ENCODE results near the gene ARHGAP18. TPM values are rescaled to one million over a fixed set of nuclear protein-coding genes. Genes with fewer than 3 reads are reported as not detected.

The ARHGAP18 gene
- total RNA-seq, 1 donor, result 65.8 TPM

- TF ChIP-seq CTCF (IDR thresholded peaks at IDR 0.05; ENCODE audit: insufficient read depth, low read length), result no peak
- no peak for DNase-seq (ENCODE audit: low read depth)
Observed at GRCh38 chr6:129648819-129649491, 61.0 kb downstream of the ARHGAP18 start.

GRCh38 chr6:129647044-129647443 is 62.9 kb downstream of the ARHGAP18 start:
- TF ChIP-seq CTCF (IDR thresholded peaks at IDR 0.05; ENCODE audit: insufficient read depth, low read length), result no peak
- DNase-seq (ENCODE audit: low read depth), result no peak
- H3K4me3 ChIP-seq (ENCODE audit: low read depth, low read length), result no peak overlapping the region

More at GRCh38 chr6:129648819-129649491, 61.0 kb downstream of the ARHGAP18 start:
- no peak overlapping the region for H3K4me3 ChIP-seq (ENCODE audit: low read depth, low read length)

- H3K4me3 ChIP-seq (ENCODE audit: low read depth, low read length), result no peak overlapping the region
- TF ChIP-seq CTCF (IDR thresholded peaks at IDR 0.05; ENCODE audit: insufficient read depth, low read length), result no peak
- DNase-seq (ENCODE audit: low read depth), result peak; percentile 73
Observed at GRCh38 chr6:129646642-129647041, 63.3 kb downstream of the ARHGAP18 start.

DNA sequence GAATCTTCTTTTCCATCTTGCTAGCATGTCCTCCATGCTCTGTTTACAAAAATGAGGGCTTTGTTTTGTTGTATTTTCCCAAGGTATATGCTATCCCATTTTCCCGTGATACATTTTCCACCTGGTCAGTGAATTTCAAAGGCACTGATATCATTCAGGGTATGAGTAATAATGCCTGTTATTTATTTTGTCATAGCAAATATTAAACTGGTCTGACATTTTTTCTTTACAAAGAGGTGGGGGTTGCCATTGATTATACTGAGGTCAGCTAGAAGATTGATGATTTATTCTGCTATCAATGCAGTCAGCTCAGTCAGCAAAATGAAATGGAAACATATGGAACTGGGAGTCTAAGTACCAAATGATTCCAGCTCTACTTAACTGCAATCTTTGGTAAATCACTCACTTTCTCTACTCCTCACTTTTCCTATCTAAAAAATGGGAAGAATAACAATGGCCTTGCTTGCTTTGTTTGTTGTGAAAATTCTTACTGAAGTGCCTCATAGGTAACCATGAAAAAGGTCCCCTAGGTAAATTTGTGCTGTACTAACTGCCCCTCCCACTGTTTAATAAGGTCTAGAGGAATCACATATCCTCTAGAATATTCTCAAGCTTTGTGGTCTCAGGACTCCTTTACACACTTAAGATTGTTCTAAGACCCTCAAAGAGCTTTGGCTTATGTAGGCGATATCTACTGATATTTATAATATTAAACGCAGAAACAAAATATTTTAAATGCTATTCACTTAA is 64.0 kb downstream of the ARHGAP18 start:
- DNase-seq (ENCODE audit: low read depth), result no peak
- H3K4me3 ChIP-seq (ENCODE audit: low read depth, low read length), result no peak overlapping the region
- no peak for TF ChIP-seq CTCF (IDR thresholded peaks at IDR 0.05; ENCODE audit: insufficient read depth, low read length)

DNA sequence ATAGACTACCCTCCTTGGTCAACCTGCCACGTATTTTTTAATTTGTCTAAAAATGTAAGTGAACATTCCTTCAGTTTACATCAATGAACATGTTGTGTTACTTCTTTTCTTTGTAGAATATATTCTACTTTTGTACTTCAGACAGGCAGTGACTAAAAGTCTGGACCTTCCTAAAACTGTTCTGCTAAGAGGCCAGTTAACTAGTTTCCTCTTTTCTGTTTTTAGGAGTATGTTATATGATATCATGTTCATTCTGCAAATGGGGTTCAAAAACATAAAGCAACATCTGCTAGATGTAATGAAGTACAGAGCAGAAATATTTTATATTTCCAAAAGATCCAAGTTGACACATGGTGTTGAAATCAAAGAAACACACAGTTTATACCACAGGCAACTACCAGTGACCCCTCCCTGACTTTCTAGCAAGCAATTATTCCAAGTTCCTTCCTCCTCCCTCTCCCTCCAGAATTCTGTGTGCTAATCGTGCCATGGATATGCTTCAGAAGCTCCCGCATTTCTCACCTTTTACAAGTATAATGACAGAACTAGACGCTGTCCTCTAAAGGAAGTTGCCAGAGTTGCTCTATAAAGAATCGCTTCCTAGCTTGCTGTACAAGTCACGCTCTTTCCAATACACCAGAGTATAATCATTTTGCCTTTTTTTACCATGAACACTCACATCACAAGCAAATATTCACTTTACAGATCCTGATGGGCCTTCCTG is 64.7 kb downstream of the ARHGAP18 start:
- TF ChIP-seq CTCF (IDR thresholded peaks at IDR 0.05; ENCODE audit: insufficient read depth, low read length), result no peak
- DNase-seq (ENCODE audit: low read depth), result no peak
- no peak overlapping the region for H3K4me3 ChIP-seq (ENCODE audit: low read depth, low read length)

- DNase-seq (ENCODE audit: low read depth), result peak; percentile 93
- no peak overlapping the region for H3K4me3 ChIP-seq (ENCODE audit: low read depth, low read length)
Observed at GRCh38 chr6:129644567-129645015, 65.4 kb downstream of the ARHGAP18 start.

More at GRCh38 chr6:129644567-129645015, 65.4 kb downstream of the ARHGAP18 start:
- no peak for TF ChIP-seq CTCF (IDR thresholded peaks at IDR 0.05; ENCODE audit: insufficient read depth, low read length)
